ENCODE data around the gene CNGB1.
"Not testable (repeated sequence)": the region's sequence is repeated elsewhere in the genome, so short reads cannot be mapped to it uniquely, and the experiment has no call there.

The CNGB1 gene

GRCh38 chr16:57970970-57971369, at the start of gene CNGB1:
Gene CNGB1 (minus strand): TSS chr16:57971128. CDS start chr16:57967286, 3,842 bp downstream.
- H3K4me3 ChIP-seq, result no peak within 1 kb of the TSS
- H3K4me1 ChIP-seq, result no peaks in the 10 kb centered on the region
- H3K9me3 ChIP-seq, result no peaks in the 10 kb centered on the region
- in situ Hi-C loops (cut with MboI; ENCODE audit: low sequenced_read_pairs), result no loop called here
- H3K27me3 ChIP-seq (ENCODE audit: low read depth), result no peaks in the 10 kb centered on the region
- H3K36me3 ChIP-seq (replicated peaks), result no peaks in the 10 kb centered on the region
- no peak for DNase-seq (ENCODE audit: low spot score in 2 of 2)

DNA sequence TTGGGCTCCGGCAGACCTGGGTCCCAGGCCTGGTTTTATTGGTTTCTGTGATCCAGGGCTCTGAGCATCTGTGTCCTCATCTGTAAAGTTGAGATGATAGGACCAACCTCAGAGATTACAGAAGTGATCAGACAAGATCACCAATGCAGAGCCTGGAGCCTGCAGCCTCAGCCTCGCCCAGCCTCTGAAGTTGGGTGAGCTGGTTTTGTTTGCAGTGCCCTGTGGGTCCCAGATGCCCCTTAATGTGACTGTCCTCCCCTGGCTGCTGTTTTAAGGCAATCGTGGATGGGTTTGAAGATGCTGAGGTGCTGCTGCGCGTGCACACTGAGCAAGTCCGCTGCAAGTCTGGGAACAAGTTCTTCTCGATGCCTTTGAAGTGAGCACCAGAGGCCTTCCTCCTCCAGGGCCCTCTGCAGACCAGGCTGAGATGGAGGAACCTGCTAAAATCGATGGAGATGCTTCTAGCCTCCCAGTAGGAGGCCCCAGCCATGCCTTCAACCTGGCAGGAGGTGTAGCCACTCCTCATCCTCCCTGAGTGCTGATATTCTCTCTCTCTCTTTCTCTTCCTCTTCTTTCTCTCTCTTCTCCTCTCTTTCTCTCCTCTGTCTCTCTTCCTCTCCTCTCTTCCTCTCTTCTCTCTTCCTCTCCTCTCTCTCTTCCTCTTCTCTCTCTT, 49.1 kb upstream of the CNGB1 start:
- no peaks in the 10 kb centered on the region; the same call in 1 of the 2 replicates for H3K36me3 ChIP-seq (replicated peaks)
- in situ Hi-C loops (cut with MboI; ENCODE audit: low sequenced_read_pairs), result loop anchor here (10.0 kb wide), 1 partner anchor 105 kb away; the partner anchor contains the start of gene CFAP20
- no peaks in the 10 kb centered on the region for H3K27me3 ChIP-seq (ENCODE audit: low read depth)
- H3K9me3 ChIP-seq, result no peaks in the 10 kb centered on the region
- H3K4me1 ChIP-seq, result no peaks in the 10 kb centered on the region
- no peak overlapping the region for H3K4me3 ChIP-seq
- no peak for DNase-seq (ENCODE audit: low spot score in 2 of 2)

- DNase-seq (ENCODE audit: low spot score in 2 of 2), result no peak
- in situ Hi-C loops (cut with MboI; ENCODE audit: low sequenced_read_pairs), result no loop called here
Observed at GRCh38 chr16:58018803-58019202, 47.9 kb upstream of the CNGB1 start.

GRCh38 chr16:58016840-58017446, 46.0 kb upstream of the CNGB1 start:
- Histone ChIP-seq H3K27me3 (ENCODE audit: low read depth) (no peaks in the 10 kb centered on the region), H3K4me1 (no peaks in the 10 kb centered on the region), H3K9me3 (no peaks in the 10 kb centered on the region), H3K36me3 (replicated peaks) (peaks cover 13% of the 10 kb centered on the region), H3K4me3 (no peak overlapping the region)
- in situ Hi-C loops (cut with MboI; ENCODE audit: low sequenced_read_pairs), result no loop called here
- no peak for DNase-seq (ENCODE audit: low spot score in 2 of 2)

More at GRCh38 chr16:58018803-58019202, 47.9 kb upstream of the CNGB1 start:
- H3K9me3 ChIP-seq, result no peaks in the 10 kb centered on the region
- no peaks in the 10 kb centered on the region for H3K4me1 ChIP-seq
- H3K4me3 ChIP-seq, result no peak overlapping the region
- H3K27me3 ChIP-seq (ENCODE audit: low read depth), result no peaks in the 10 kb centered on the region
- H3K36me3 ChIP-seq (replicated peaks), result no peaks in the 10 kb centered on the region; the same call in 1 of the 2 replicates

DNA sequence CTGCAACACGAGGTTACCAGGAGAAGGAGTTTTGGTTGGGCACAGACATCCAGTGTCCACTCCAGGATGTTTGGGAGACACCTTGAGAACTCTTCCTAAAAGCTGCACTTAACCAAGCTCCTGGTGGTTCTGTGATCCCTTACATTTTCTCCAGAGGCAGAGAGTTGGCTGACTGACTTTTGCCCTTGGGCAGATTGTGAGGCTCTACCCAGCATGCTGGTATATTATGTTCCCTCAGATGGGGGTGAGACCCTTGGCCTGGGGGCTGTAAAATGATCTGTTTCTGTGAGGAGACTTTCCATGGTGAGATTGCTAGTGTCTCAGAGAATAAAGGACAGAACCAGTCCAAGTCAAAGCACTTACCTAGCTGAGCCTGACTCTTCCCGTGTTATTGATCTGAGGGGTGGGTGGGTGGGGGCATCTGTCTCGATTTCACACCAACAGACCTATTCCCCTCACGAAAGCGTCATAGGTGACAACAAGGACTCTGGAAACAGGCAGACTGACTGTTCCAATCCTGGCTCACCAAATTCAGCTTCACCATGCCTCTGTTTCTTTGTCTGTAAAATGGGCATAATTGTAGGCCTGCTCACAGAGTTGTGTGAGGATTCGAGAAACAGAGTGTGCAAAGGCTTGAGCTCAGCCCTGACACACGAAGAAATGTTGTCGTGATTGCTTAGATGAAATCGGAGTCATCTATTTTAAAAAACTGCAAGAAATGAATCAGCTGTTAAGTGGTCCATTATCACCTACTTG, 42.5 kb upstream of the CNGB1 start:
- Histone ChIP-seq H3K36me3 (replicated peaks) (peaks cover 36% of the 10 kb centered on the region), H3K9me3 (no peaks in the 10 kb centered on the region), H3K27me3 (ENCODE audit: low read depth) (no peaks in the 10 kb centered on the region), H3K4me1 (no peaks in the 10 kb centered on the region), H3K4me3 (no peak overlapping the region)
- no peak for DNase-seq (ENCODE audit: low spot score in 2 of 2)
- in situ Hi-C loops (cut with MboI; ENCODE audit: low sequenced_read_pairs), result no loop called here

- Histone ChIP-seq H3K27me3 (ENCODE audit: low read depth) (no peaks in the 10 kb centered on the region), H3K4me3 (no peak overlapping the region), H3K9me3 (no peaks in the 10 kb centered on the region), H3K4me1 (no peaks in the 10 kb centered on the region), H3K36me3 (replicated peaks) (peaks cover 36% of the 10 kb centered on the region)
- no peak for DNase-seq (ENCODE audit: low spot score in 2 of 2)
- in situ Hi-C loops (cut with MboI; ENCODE audit: low sequenced_read_pairs), result no loop called here
Observed at GRCh38 chr16:58012481-58012880, 41.6 kb upstream of the CNGB1 start.

DNA sequence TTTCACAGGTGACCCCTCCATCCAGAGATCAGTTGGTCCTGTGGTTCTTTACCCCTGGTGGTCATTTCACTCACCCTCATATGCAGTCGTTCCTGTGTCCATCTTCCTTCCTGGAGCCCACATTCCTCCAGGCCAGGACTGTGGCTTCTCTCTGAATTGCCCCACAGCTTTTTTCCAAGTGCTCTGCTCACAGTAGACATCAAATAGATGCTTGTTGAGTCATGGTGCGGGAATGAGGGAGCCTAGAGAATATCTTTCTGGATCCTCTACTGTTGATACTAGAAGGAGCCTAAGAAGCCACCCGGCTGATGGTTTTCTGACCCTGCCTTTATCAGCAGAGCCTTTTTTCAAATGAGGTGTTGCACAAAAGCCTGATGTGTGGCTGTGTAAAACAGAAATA, 40.7 kb upstream of the CNGB1 start:
- in situ Hi-C loops (cut with MboI; ENCODE audit: low sequenced_read_pairs), result no loop called here
- Histone ChIP-seq H3K9me3 (no peaks in the 10 kb centered on the region), H3K4me1 (no peaks in the 10 kb centered on the region), H3K36me3 (replicated peaks) (peaks cover 42% of the 10 kb centered on the region), H3K27me3 (ENCODE audit: low read depth) (no peaks in the 10 kb centered on the region), H3K4me3 (no peak overlapping the region)
- DNase-seq (ENCODE audit: low spot score in 2 of 2), result no peak

- Histone ChIP-seq H3K4me3 (no peak overlapping the region), H3K9me3 (no peaks in the 10 kb centered on the region), H3K27me3 (ENCODE audit: low read depth) (no peaks in the 10 kb centered on the region), H3K36me3 (replicated peaks) (peaks cover 47% of the 10 kb centered on the region), H3K4me1 (no peaks in the 10 kb centered on the region)
- in situ Hi-C loops (cut with MboI; ENCODE audit: low sequenced_read_pairs), result no loop called here
- no peak for DNase-seq (ENCODE audit: low spot score in 2 of 2)
Observed at GRCh38 chr16:58010886-58011285, 40.0 kb upstream of the CNGB1 start.

DNA sequence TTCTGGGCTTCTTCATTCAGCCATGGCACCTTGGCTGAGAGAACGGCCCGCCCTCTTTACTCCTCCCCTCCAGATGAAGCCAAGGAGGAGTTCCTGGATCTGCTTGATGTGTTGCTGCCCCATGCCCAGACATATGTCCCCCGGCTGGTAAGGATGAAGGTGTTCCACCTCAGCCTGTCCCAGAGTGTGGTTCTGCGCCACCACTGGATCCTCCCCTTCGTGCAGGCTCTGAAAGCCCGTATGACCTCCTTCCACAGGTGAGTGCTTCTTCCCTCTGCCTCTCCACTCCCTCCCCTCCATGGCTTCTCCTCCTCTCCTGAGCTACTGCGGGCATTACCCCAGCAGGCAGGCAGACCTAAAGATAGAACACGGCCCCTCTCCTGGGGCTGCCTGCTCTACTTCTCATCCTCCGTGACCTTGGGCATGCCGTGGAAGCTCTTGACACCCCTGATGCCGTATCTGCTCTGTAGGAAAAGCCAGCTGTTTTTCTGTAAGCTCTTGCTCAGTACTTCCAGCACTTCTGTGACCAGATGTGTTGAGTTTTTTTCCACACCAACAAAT, 39.0 kb upstream of the CNGB1 start:
- Histone ChIP-seq H3K9me3 (no peaks in the 10 kb centered on the region), H3K4me1 (no peaks in the 10 kb centered on the region), H3K36me3 (replicated peaks) (peaks cover 56% of the 10 kb centered on the region), H3K4me3 (no peak overlapping the region), H3K27me3 (ENCODE audit: low read depth) (no peaks in the 10 kb centered on the region)
- in situ Hi-C loops (cut with MboI; ENCODE audit: low sequenced_read_pairs), result no loop called here
- no peak for DNase-seq (ENCODE audit: low spot score in 2 of 2)

DNA sequence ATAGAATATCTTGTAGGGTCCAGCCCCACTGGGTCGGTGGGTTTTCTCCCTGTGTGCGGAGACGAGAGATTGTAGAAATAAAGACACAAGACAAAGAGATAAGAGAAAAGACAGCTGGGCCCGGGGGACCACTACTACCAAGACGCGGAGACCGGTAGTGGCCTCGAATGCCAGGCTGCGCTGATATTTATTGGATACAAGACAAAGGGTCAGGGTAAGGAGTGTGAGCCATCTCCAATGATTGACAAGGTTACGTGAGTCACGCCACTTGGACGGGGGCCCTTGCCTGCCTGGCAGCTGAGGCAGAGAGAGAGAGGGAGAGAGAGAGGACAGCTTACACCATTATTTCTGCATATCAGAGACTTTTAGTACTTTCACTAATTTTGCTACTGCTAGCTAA, 33.8 kb upstream of the CNGB1 start:
- H3K36me3 ChIP-seq (replicated peaks), result peaks cover 37% of the 10 kb centered on the region
- H3K4me1 ChIP-seq; in situ Hi-C loops (cut with MboI; ENCODE audit: low sequenced_read_pairs); H3K27me3 ChIP-seq (ENCODE audit: low read depth); DNase-seq (ENCODE audit: low spot score in 2 of 2); H3K4me3 ChIP-seq; H3K9me3 ChIP-seq: not testable (repeated sequence)

DNA sequence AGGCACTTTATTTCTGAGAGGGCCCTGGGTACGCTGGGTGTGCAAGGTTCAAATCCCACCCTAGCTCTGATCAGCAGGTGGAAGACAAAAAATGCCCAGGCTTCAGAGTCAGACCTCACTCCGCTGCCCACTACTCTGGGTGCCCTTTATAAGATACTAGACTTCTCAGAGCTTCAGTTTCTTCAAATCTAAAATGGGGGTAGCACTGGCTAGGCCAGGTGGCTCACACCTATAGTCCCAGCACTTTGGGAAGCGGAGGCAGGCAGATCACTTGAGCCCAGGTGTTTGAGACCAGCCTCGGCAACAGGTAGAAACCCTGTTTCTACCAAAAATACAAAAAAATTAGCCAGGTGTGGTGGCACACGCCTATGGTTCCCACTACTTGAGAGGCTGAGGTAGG, 32.0 kb upstream of the CNGB1 start:
- in situ Hi-C loops (cut with MboI; ENCODE audit: low sequenced_read_pairs), result no loop called here

DNA sequence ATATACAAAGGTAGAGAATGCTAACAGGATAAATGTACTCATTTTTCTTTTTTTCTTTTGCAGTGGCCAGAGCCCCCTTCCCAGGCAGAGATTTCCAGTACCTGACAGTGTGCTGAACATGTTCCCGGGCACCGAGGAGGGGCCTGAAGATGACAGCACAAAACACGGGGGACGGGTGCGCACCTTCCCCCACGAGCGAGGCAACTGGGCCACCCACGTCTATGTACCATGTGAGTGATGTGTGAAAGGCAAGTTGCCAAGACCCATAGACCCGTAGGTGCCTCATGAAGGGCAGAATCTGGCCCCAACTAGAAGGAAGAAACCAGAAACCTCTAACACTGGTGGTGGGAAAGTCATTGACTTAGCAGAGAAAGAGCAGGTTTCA, 31.5 kb upstream of the CNGB1 start:
- Histone ChIP-seq H3K4me1 (peaks cover 5% of the 10 kb centered on the region; the same call in 1 of the 2 replicates), H3K27me3 (ENCODE audit: low read depth) (no peaks in the 10 kb centered on the region; the same call in 1 of the 2 replicates), H3K36me3 (replicated peaks) (peaks cover 33% of the 10 kb centered on the region), H3K9me3 (no peaks in the 10 kb centered on the region), H3K4me3 (no peak overlapping the region)
- DNase-seq (ENCODE audit: low spot score in 2 of 2), result no peak
- in situ Hi-C loops (cut with MboI; ENCODE audit: low sequenced_read_pairs), result no loop called here

More for the DNA sequence above, 32.0 kb upstream of the CNGB1 start:
- H3K27me3 ChIP-seq (ENCODE audit: low read depth), result no peaks in the 10 kb centered on the region; the same call in 1 of the 2 replicates
- DNase-seq (ENCODE audit: low spot score in 2 of 2), result no peak
- H3K9me3 ChIP-seq, result no peaks in the 10 kb centered on the region
- peaks cover 31% of the 10 kb centered on the region for H3K36me3 ChIP-seq (replicated peaks)
- no peak overlapping the region for H3K4me3 ChIP-seq
- peaks cover 5% of the 10 kb centered on the region; the same call in 1 of the 2 replicates for H3K4me1 ChIP-seq

- peaks cover 5% of the 10 kb centered on the region; the same call in 1 of the 2 replicates for H3K4me1 ChIP-seq
- DNase-seq (ENCODE audit: low spot score in 2 of 2), result no peak
- no peaks in the 10 kb centered on the region for H3K9me3 ChIP-seq
- H3K36me3 ChIP-seq (replicated peaks), result peaks cover 30% of the 10 kb centered on the region
- H3K4me3 ChIP-seq, result peak overlapping the region; percentile 81
- in situ Hi-C loops (cut with MboI; ENCODE audit: low sequenced_read_pairs), result no loop called here
- H3K27me3 ChIP-seq (ENCODE audit: low read depth), result no peaks in the 10 kb centered on the region; the same call in 1 of the 2 replicates
Observed at GRCh38 chr16:58001781-58002415, 31.0 kb upstream of the CNGB1 start.

All from HAP-1 (cell line).